H1 (cell line): ENCODE data around the gene PAX8. TPM values are rescaled to one million over a fixed set of nuclear protein-coding genes. Genes with fewer than 3 reads are reported as not detected.

Experiments used
- CTCF ChIA-PET: fragments of 300-600 bp; sonication (Branson Sonifier 250); formaldehyde crosslinking; loops from one replicate; lab custom pipeline; 2021; ENCODE audit not compliant: partially characterized antibody; lab: Charles Lee
- POLR2A ChIA-PET: fragments of 300-600 bp; sonication (Branson Sonifier 250); formaldehyde crosslinking; loops from one replicate; lab custom pipeline; 2021; ENCODE audit warnings: inconsistent platforms; ENCODE audit not compliant: partially characterized antibody; lab: Charles Lee
- DNase-seq, 2 experiments: peaks; one replicate each; pipeline versions ENCODE4 v3.0.0 to v3.0.0-alpha.2; 2010 to 2022; ENCODE audit warnings: low spot score in 2 of 2, low read depth in 1 of 2, mixed read lengths in 1 of 2
- FAIRE-seq: peaks from 2 replicates; lab custom pipeline; 2011; peaks lifted over from hg19 to GRCh38; lab: Jason Lieb, UNC
- H2AFZ ChIP-seq: 2 replicates; pipeline ENCODE4 v1.8.1; 2012; ENCODE audit warnings: low read length, inconsistent platforms
- H2AK5ac ChIP-seq: 2 replicates; pipeline ENCODE4 v1.6.1; 2013; ENCODE audit warnings: low read depth, low read length
- H2BK120ac ChIP-seq: replicated peaks from 2 replicates; pipeline ENCODE3; 2013; ENCODE audit warnings: low read depth, low read length, inconsistent platforms
- H2BK12ac ChIP-seq: 2 replicates; pipeline ENCODE4 v1.6.1; 2013; ENCODE audit warnings: low read depth, low read length
- H2BK15ac ChIP-seq: 2 replicates; pipeline ENCODE4 v1.6.1; 2013; ENCODE audit warnings: low read length
- H2BK20ac ChIP-seq: 2 replicates; pipeline ENCODE4 v1.6.1; 2013; ENCODE audit warnings: low read length
- H2BK5ac ChIP-seq: 2 replicates; pipeline ENCODE4 v1.6.1; 2013; ENCODE audit warnings: low read depth, low read length
- H3K14ac ChIP-seq: 2 replicates; pipeline ENCODE4 v1.6.1; 2013; ENCODE audit warnings: inconsistent platforms; ENCODE audit not compliant: insufficient read length
- H3K18ac ChIP-seq: 2 replicates; pipeline ENCODE4 v1.6.1; 2013; ENCODE audit warnings: low read length; ENCODE audit errors: extremely low read depth
- H3K23ac ChIP-seq: 2 replicates; pipeline ENCODE4 v1.6.1; 2013; ENCODE audit warnings: inconsistent platforms; ENCODE audit not compliant: insufficient read length
- H3K23me2 ChIP-seq: 2 replicates; pipeline ENCODE4 v1.6.1; 2013; ENCODE audit warnings: low read depth, low read length
- H3K27ac ChIP-seq: 2 replicates; pipeline ENCODE4 v1.6.1; 2011; ENCODE audit warnings: low read depth, low read length, inconsistent platforms
- H3K27me3 ChIP-seq, 4 experiments: replicated peaks in 1 of 4; 1 replicate in 1 of 4; 2 replicates in 3 of 4; pipeline versions ENCODE4 v1.6.1 to v1.8.1; 2011 to 2013; ENCODE audit warnings: low read length in 3 of 4, mild to moderate bottlenecking in 3 of 4, inconsistent platforms in 2 of 4, mixed read lengths in 2 of 4, moderate library complexity in 1 of 4; ENCODE audit not compliant: control insufficient read depth in 3 of 4, insufficient read depth in 3 of 4; ENCODE audit errors: extremely low read depth in 1 of 4
- H3K36me3 ChIP-seq, 4 experiments: 2 replicates each; pipeline versions ENCODE4 v1.6.1 to v1.8.1; 2011 to 2013; ENCODE audit warnings: mild to moderate bottlenecking in 4 of 4, low read length in 3 of 4, moderate library complexity in 2 of 4, control low read depth in 1 of 4, inconsistent platforms in 1 of 4; ENCODE audit not compliant: insufficient read depth in 4 of 4, control insufficient read depth in 2 of 4
- H3K4ac ChIP-seq: replicated peaks from 2 replicates; pipeline ENCODE3; 2013; ENCODE audit warnings: low read length, low read depth, mixed read lengths, inconsistent platforms; ENCODE audit not compliant: insufficient read length
- H3K4me1 ChIP-seq, 4 experiments: replicated peaks in 1 of 4; 1 replicate in 1 of 4; 2 replicates in 3 of 4; pipeline versions ENCODE4 v1.6.1 to v1.8.1; 2011 to 2013; ENCODE audit warnings: low read length in 3 of 4, inconsistent platforms in 2 of 4, mixed read lengths in 1 of 4; ENCODE audit not compliant: insufficient read depth in 4 of 4, control insufficient read depth in 3 of 4
- H3K4me2 ChIP-seq, 2 experiments: 2 replicates each; pipeline versions ENCODE4 v1.6.1 to v1.8.1; 2011 to 2013; ENCODE audit warnings: low read depth in 2 of 2, low read length in 2 of 2, control low read depth in 1 of 2, inconsistent platforms in 1 of 2, mild to moderate bottlenecking in 1 of 2; ENCODE audit not compliant: insufficient read depth in 1 of 2
- H3K4me3 ChIP-seq, 4 experiments: fragments of 200-600, 300-600 bp in 1 of 4; sonication (generic), shearing (Covaris generic), sonication (Bioruptor Twin) in 1 of 4; 2 replicates each; pipeline versions ENCODE4 v1.5.1 to v1.8.1; 2011 to 2016; ENCODE audit warnings: low read length in 4 of 4, low read depth in 3 of 4, control low read depth in 2 of 4, inconsistent platforms in 2 of 4, mild to moderate bottlenecking in 2 of 4, mixed read lengths in 1 of 4, moderate library complexity in 1 of 4; ENCODE audit not compliant: insufficient read depth in 2 of 4; ENCODE audit errors: extremely low read depth in 1 of 4
- H3K56ac ChIP-seq: replicated peaks from 2 replicates; pipeline ENCODE3; 2013; ENCODE audit warnings: low read depth, mild to moderate bottlenecking, mixed read lengths, low read length, inconsistent platforms; ENCODE audit not compliant: insufficient read length
- H3K79me1 ChIP-seq: 2 replicates; pipeline ENCODE4 v1.6.1; 2013; ENCODE audit warnings: low read depth, low read length, control low read depth
- H3K79me2 ChIP-seq, 2 experiments: 2 replicates each; pipeline versions ENCODE4 v1.6.1 to v1.8.1; 2012 to 2013; ENCODE audit warnings: low read length in 2 of 2, mild to moderate bottlenecking in 2 of 2, inconsistent platforms in 1 of 2; ENCODE audit not compliant: insufficient read depth in 2 of 2, control insufficient read depth in 1 of 2
- H3K9ac ChIP-seq, 4 experiments: replicated peaks in 1 of 4; 1 replicate in 1 of 4; 2 replicates in 3 of 4; pipeline versions ENCODE4 v1.6.1 to v1.8.1; 2011 to 2013; ENCODE audit warnings: low read depth in 3 of 4, low read length in 3 of 4, control low read depth in 2 of 4, mild to moderate bottlenecking in 2 of 4, moderate library complexity in 2 of 4, inconsistent platforms in 1 of 4; ENCODE audit errors: extremely low read depth in 1 of 4
- H3K9me3 ChIP-seq, 2 experiments: 2 replicates each; pipeline versions ENCODE4 v1.6.1 to v1.8.1; 2012 to 2013; ENCODE audit warnings: mild to moderate bottlenecking in 2 of 2, moderate library complexity in 2 of 2, control low read depth in 1 of 2, inconsistent platforms in 1 of 2, low read depth in 1 of 2, low read length in 1 of 2, mixed read lengths in 1 of 2; ENCODE audit not compliant: insufficient read depth in 2 of 2
- H4K20me1 ChIP-seq, 2 experiments: replicated peaks in 1 of 2; 2 replicates each; pipeline versions ENCODE3 to v1.8.1; 2011 to 2013; ENCODE audit warnings: inconsistent platforms in 2 of 2, low read length in 2 of 2, mild to moderate bottlenecking in 1 of 2; ENCODE audit not compliant: insufficient read depth in 2 of 2, control insufficient read depth in 1 of 2
- H4K5ac ChIP-seq: 2 replicates; pipeline ENCODE4 v1.6.1; 2013; ENCODE audit warnings: low read length, low read depth, mixed read lengths, inconsistent platforms; ENCODE audit not compliant: insufficient read length
- H4K8ac ChIP-seq: 2 replicates; pipeline ENCODE4 v1.8.0; 2013; ENCODE audit warnings: mild to moderate bottlenecking, moderate library complexity, low read length, inconsistent platforms; ENCODE audit not compliant: insufficient read depth; ENCODE audit errors: extremely low read depth
- H4K91ac ChIP-seq: replicated peaks from 2 replicates; pipeline ENCODE3; 2013; ENCODE audit warnings: low read length, mixed read lengths, inconsistent platforms; ENCODE audit not compliant: insufficient read length
- SIN3A ChIP-seq, 2 experiments: IDR thresholded peaks in 1 of 2; conservative IDR thresholded peaks in 1 of 2; 2 replicates each; pipeline ENCODE4 v1.6.1; 2011 to 2012; ENCODE audit warnings: low read length in 2 of 2, improper control_type of control experiment in 1 of 2, low read depth in 1 of 2, mild to moderate bottlenecking in 1 of 2
- ZNF274 ChIP-seq: IDR thresholded peaks from 2 replicates; pipeline ENCODE4 v1.7.0; 2012; ENCODE audit warnings: low read length, borderline replicate concordance; ENCODE audit errors: extremely low read depth
- WGBS, 2 experiments: shearing (Covaris generic) in 1 of 2; methylation state at CpG; one replicate each; pipeline versions ENCODE4 v1.1.6 to v1.1.7; 2013 to 2015; ENCODE audit warnings: low lambda C conversion rate in 2 of 2, mixed read lengths in 2 of 2, inconsistent platforms in 1 of 2, low coverage in 1 of 2, missing lambda C conversion rate in 1 of 2; ENCODE audit not compliant: insufficient replicate concordance in 2 of 2, insufficient coverage in 1 of 2, insufficient read length in 1 of 2; ENCODE audit errors: extremely low coverage in 1 of 2, missing lambda C conversion rate in 1 of 2; 5-methylcytosine and 5-hydroxymethylcytosine counted together
- long read RNA-seq, 2 experiments: library from RNA in 1 of 2; library from capped mRNA in 1 of 2; stranded (forward); transcript quantifications; one replicate each; pipeline ENCODE4 v2.0.0, GENCODE V29; 2021; ENCODE audit warnings: inconsistent platforms in 1 of 2
- polyA minus RNA-seq, 3 experiments: library from RNA; depleted of rRNA, polyadenylated mRNA; stranded (reverse); fragments of >200 nt; gene quantifications; 1 replicate in 2 of 3; 2 replicates in 1 of 3; pipeline ENCODE4 v1.2.3, GENCODE V29; 2011
- polyA plus RNA-seq, 7 experiments: library from polyadenylated mRNA; depleted of rRNA in 3 of 7; stranded (reverse) in 5 of 7; unstranded in 2 of 7; fragments of >200 nt in 5 of 7; fragments of 200-250 nt in 2 of 7; gene quantifications; 1 replicate in 5 of 7; 2 replicates in 1 of 7; 4 replicates in 1 of 7; pipeline versions ENCODE4 v1.2.1 to v1.2.3, GENCODE V29; 2011 to 2013; ENCODE audit warnings: missing spikeins in 2 of 7, mixed read lengths in 2 of 7
- total RNA-seq: library from RNA; stranded (reverse); fragmentation: NEBNext Ultra II Directional; extraction: Animal tissue kit (Norgen Biotek cat#: 25700); gene quantifications from 2 replicates; pipeline ENCODE4 v1.2.1, GENCODE V29; 2021

The PAX8 gene
- total RNA-seq (not detected in 2 replicates), polyA plus RNA-seq (2011; rRNA removed) (0.02 and 0.08 TPM in 2 replicates), polyA minus RNA-seq (2011; rRNA and poly(A)+ RNA removed) (0.09 TPM in 1 of 2 replicates, not detected in the other)
- 0.04 TPM for polyA plus RNA-seq (2011; cell fraction: cytosol; rRNA removed)
- polyA plus RNA-seq (2011; cell fraction: nucleus; rRNA removed) = not detected
- 0.10 to 0.34 TPM (median 0.13 TPM) in 3 of 4 replicates, not detected in the other for polyA plus RNA-seq (2012, experiment 1 of 2)
- not detected for polyA plus RNA-seq (2012, experiment 2 of 2)
- 0.04 TPM for polyA plus RNA-seq (2013, experiment 1 of 2)
- 0.06 TPM for polyA plus RNA-seq (2013, experiment 2 of 2)
- not detected for polyA minus RNA-seq (2011; cell fraction: cytosol; rRNA and poly(A)+ RNA removed)
- not detected for polyA minus RNA-seq (2011; cell fraction: nucleus; rRNA and poly(A)+ RNA removed)
- long read RNA-seq, experiment 1 = 0 reads
- long read RNA-seq, experiment 2 = 0 reads

- H4K5ac ChIP-seq = no peak within 1 kb of the TSS
- H2AFZ ChIP-seq = peak within 1 kb of the TSS; percentile 46; the same call in 1 of the 2 replicates
- H4K8ac ChIP-seq = no peak within 1 kb of the TSS
- no peak within 1 kb of the TSS for H3K23ac ChIP-seq
- no peak within 1 kb of the TSS for H3K9ac ChIP-seq
- FAIRE-seq = no peak
- no peak within 1 kb of the TSS for H3K56ac ChIP-seq
- H3K36me3 ChIP-seq = peaks cover 0 to 4% (median 0%) of the 10 kb centered on the region in 4 experiments; a peak in 1 of 8 replicates
- no peak within 1 kb of the TSS for H2AK5ac ChIP-seq
- no peak within 1 kb of the TSS; the same call in 1 of the 2 replicates for H3K18ac ChIP-seq
- H3K23me2 ChIP-seq = peaks cover 8% of the 10 kb centered on the region; the same call in 1 of the 2 replicates
- no peaks in the 10 kb centered on the region for H3K79me2 ChIP-seq
- peaks cover 2 to 13% (median 8%) of the 10 kb centered on the region in 4 experiments for H3K4me1 ChIP-seq
- no peak within 1 kb of the TSS for H3K27ac ChIP-seq
- H2BK20ac ChIP-seq = no peak within 1 kb of the TSS
- 11% methylated on average over 7 of the region's 18 CpGs; no CpG with 5 or more reads in 1 of the 2 experiments for WGBS, 2 experiments
- CTCF ChIA-PET = interaction anchor here (0.6 to 3.3 kb wide), 7 partner anchors 30 to 1125 kb away, joined by 3 to 20 read pairs (median 3); no protein-coding TSS in a partner anchor
- H2BK120ac ChIP-seq = no peak within 1 kb of the TSS
- POLR2A ChIA-PET = interaction anchor here (0.9 kb wide), 1 partner anchor 10 kb away, joined by 3 read pairs; no protein-coding TSS in a partner anchor
- TF ChIP-seq ZNF274 = no peak
- 0 out of 4 replicates have a peak, but pooled peaks of 1 of the 2 experiments have one; percentile 36 for TF ChIP-seq SIN3A (conservative IDR thresholded peaks at IDR 0.05 in 1 of 2, IDR thresholded peaks at IDR 0.05 in 1 of 2; ENCODE audit: low read depth in 1 of 2, low read length in 2 of 2)
- TF ChIP-seq, all 59 proteins: peak for 1
- no peak within 1 kb of the TSS for H4K91ac ChIP-seq
- H2BK12ac ChIP-seq = 0 out of 2 replicates have a peak within 1 kb of the TSS, but pooled peaks have one; percentile 29
- no peak for DNase-seq
- H3K4me3 ChIP-seq = peak within 1 kb of the TSS; percentile 26 to 65 (median 59); a peak in 7 of 8 replicates
- no peak within 1 kb of the TSS for H3K14ac ChIP-seq
- H3K4ac ChIP-seq = no peak within 1 kb of the TSS
- H3K27me3 ChIP-seq = peaks cover 62 to 88% (median 78%) of the 10 kb centered on the region in 4 experiments
- H4K20me1 ChIP-seq = peaks cover 4 to 6% of the 10 kb centered on the region in 2 experiments
- H3K4me2 ChIP-seq = peak within 1 kb of the TSS; percentile 72 to 95
- H2BK5ac ChIP-seq = no peak within 1 kb of the TSS
- H2BK15ac ChIP-seq = no peak within 1 kb of the TSS
- no peaks in the 10 kb centered on the region for H3K79me1 ChIP-seq
- H3K9me3 ChIP-seq = no peaks in the 10 kb centered on the region; a peak in 1 of 4 replicates
Measured at GRCh38 chr2:113278742-113279139, at the start of gene PAX8. TSS of gene PAX8 (minus strand) at chr2:113278921. CDS start at chr2:113278394, 527 bp downstream.
